Measurements from ENCODE around the gene ADGRL3. TPM values are rescaled to one million over a fixed set of nuclear protein-coding genes. Genes with fewer than 3 reads are reported as not detected.

ADGRL3 gene
- total and polyA plus RNA-seq, 7 donors, result 0.06 to 2.8 (median 0.42) TPM

DNA sequence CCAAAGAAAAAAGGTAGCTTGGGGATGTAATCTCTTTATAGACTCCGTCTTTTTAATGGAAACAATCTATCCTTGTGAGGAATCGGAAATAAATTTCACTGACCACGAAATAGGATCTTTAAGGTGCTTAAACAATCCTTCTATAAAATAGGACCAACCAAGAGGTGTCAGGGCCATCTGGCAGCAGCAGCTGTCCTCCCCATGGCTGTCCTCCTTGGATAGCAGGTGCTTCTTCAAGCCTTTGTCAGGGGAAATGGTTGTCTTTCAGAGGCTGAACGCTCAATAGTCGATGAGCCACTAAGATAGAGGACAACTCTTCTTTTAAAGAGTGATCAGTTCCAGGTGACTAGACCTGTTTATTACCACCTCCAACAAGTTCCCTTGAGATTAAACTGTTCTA is 231.0 kb downstream of the ADGRL3 start:
- WGBS, 3 donors, result 91 to 95% (median 93%) methylated on average over 5 of the region's 5 CpGs
- Histone ChIP-seq H3K27me3 (ENCODE audit: insufficient read depth in 3 of 3, low read length in 2 of 3) (no peaks in the 10 kb centered on the region), H3K4me3 (no peak overlapping the region), H3K9me3 (no peaks in the 10 kb centered on the region), H3K36me3 (ENCODE audit: insufficient read depth in 1 of 2, low read depth in 1 of 2) (no peaks in the 10 kb centered on the region), H3K4me1 (no peaks in the 10 kb centered on the region), H3K27ac (no peak overlapping the region)
- ATAC-seq (no peak), DNase-seq (no peak)
- TF ChIP-seq CTCF (IDR thresholded peaks at IDR 0.05), result no peak
- intact Hi-C loops (cut with DNase I), result no loop called here

DNA sequence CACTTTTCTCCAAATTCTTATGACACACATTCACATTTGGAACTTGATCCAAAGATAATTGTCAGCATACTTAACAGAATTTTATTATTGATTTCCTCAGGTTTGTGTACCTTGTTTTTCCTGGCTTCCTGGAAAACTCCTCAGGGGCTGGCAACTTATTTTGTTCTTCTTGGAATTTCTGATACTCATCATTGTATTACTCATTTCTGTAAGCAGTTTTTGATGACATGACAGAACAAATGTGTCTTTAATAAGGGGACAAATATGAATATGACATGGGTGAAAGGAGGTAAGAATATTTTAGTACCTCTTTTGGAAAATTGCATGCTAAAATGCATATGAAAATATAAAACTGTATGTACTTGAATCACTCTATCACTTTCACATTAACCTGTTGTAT is 237.8 kb downstream of the ADGRL3 start:
- no peak for TF ChIP-seq CTCF (IDR thresholded peaks at IDR 0.05)
- H3K4me1 ChIP-seq, result no peaks in the 10 kb centered on the region
- intact Hi-C loops (cut with DNase I), result no loop called here
- H3K36me3 ChIP-seq (ENCODE audit: insufficient read depth in 1 of 2, low read depth in 1 of 2), result no peaks in the 10 kb centered on the region
- ATAC-seq (no peak), DNase-seq (no peak)
- no peaks in the 10 kb centered on the region for H3K9me3 ChIP-seq
- no peak overlapping the region for H3K27ac ChIP-seq
- no peaks in the 10 kb centered on the region for H3K27me3 ChIP-seq (ENCODE audit: insufficient read depth in 3 of 3, low read length in 2 of 3)
- no peak overlapping the region for H3K4me3 ChIP-seq

DNA sequence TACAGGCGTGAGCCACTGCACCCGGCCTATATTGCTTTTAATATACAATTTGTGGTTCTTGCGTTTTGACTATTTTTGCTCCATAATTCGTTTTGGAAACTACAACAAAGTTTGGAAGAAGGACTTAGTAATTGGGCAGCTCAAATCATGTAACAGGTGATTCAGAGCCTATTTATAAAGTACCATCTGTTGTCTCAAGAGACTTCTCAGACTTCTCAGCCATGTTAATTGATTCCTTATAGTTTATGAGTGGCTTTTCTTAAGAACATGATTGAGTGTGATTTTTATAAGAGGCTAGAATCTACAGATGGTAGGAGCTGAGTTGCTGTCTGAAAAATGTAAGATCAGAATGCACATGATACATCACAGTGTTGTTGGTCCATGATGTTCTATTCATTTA is 240.2 kb downstream of the ADGRL3 start:
- intact Hi-C loops (cut with DNase I), result no loop called here

GRCh38 chr4:61442936-61443335 is 242.8 kb downstream of the ADGRL3 start:
- H3K4me3 ChIP-seq, result no peak overlapping the region
- intact Hi-C loops (cut with DNase I), result no loop called here

More for the DNA sequence above, 240.2 kb downstream of the ADGRL3 start:
- DNase-seq (no peak), ATAC-seq (no peak)
- Histone ChIP-seq H3K27ac (no peak overlapping the region), H3K4me1 (no peaks in the 10 kb centered on the region), H3K36me3 (ENCODE audit: insufficient read depth in 1 of 2, low read depth in 1 of 2) (no peaks in the 10 kb centered on the region), H3K9me3 (no peaks in the 10 kb centered on the region), H3K4me3 (no peak overlapping the region), H3K27me3 (ENCODE audit: insufficient read depth in 3 of 3, low read length in 2 of 3) (no peaks in the 10 kb centered on the region)
- WGBS, 3 donors, result 56 to 65% (median 62%) methylated on average over 4 of the region's 4 CpGs
- no peak for TF ChIP-seq CTCF (IDR thresholded peaks at IDR 0.05)

More at GRCh38 chr4:61442936-61443335, 242.8 kb downstream of the ADGRL3 start:
- 60 to 71% (median 61%) methylated on average over 2 of the region's 2 CpGs for WGBS, 3 donors
- TF ChIP-seq CTCF (IDR thresholded peaks at IDR 0.05), result no peak
- DNase-seq (no peak), ATAC-seq (no peak)
- no peaks in the 10 kb centered on the region for H3K36me3 ChIP-seq (ENCODE audit: insufficient read depth in 1 of 2, low read depth in 1 of 2)
- no peak overlapping the region for H3K27ac ChIP-seq
- no peaks in the 10 kb centered on the region for H3K4me1 ChIP-seq
- H3K27me3 ChIP-seq (ENCODE audit: insufficient read depth in 3 of 3, low read length in 2 of 3), result no peaks in the 10 kb centered on the region
- no peaks in the 10 kb centered on the region for H3K9me3 ChIP-seq

Data from psoas muscle (tissue), 8 donors.